ENCODE results near the gene CRYAB.

- peak; percentile 93 to 100 (median 97) for TF ChIP-seq CTCF (IDR thresholded peaks at IDR 0.05)
- TF ChIP-seq POLR2A (IDR thresholded peaks at IDR 0.05) = peak; percentile 30
Measured at GRCh38 chr11:111878849-111879636, 32.5 kb downstream of the CRYAB start, which contains the start of the genes CFAP68 and FDXACB1.

All from prostate gland (tissue), 2 donors.